HCT116 (cell line): ENCODE results near the gene SC5D. TPM values are rescaled to one million over a fixed set of nuclear protein-coding genes. Genes with fewer than 3 reads are reported as not detected.
A peak's percentile ranks its signal among the peaks of the same experiment; 100 is the strongest.

ENCODE experiments used
- ATAC-seq: fragments of 200-7000 bp; cut with Tn5 transposase; 2 replicates; pipeline ENCODE4 v1.9.1; 2020; ENCODE audit warnings: mild to moderate bottlenecking, moderate library complexity
- BruUV-seq: library from RNA; stranded (reverse); fragments of 400-500 nt; replicated peaks from 2 replicates; lab custom pipeline; 2021; lab: Mats Ljungman, UMichigan
- CTCF ChIA-PET: fragments of 300-600 bp; sonication (Branson Sonifier 250); formaldehyde crosslinking; loops from one replicate; lab custom pipeline; 2021; ENCODE audit warnings: antibody characterized with exemption; lab: Charles Lee
- POLR2A ChIA-PET: fragments of 300-600, 350-600 bp; sonication (Branson Sonifier 250); formaldehyde crosslinking; loops from one replicate; lab custom pipeline; 2021; ENCODE audit warnings: antibody characterized with exemption; lab: Charles Lee
- RAD21 ChIA-PET, 2 experiments: fragments of 300-600 bp; sonication (Branson Sonifier 250); formaldehyde crosslinking; loops; one replicate each; lab custom pipeline; 2023; ENCODE audit warnings: low total read pairs in 2 of 2; ENCODE audit not compliant: uncharacterized antibody in 2 of 2, unreplicated experiment in 2 of 2, low non-redundant PET in 1 of 2; lab: Charles Lee
- DNase-seq: peaks from one replicate; pipeline ENCODE4 v3.0.0-alpha.2; 2010; ENCODE audit warnings: low read depth, low spot score
- H2AFZ ChIP-seq: fragments of 200-600 bp; shearing (Covaris generic), sonication (generic); 2 replicates; pipeline ENCODE4 v1.6.1; 2017; ENCODE audit warnings: low read depth, mixed run types, mixed read lengths, antibody characterized with exemption, low read length; ENCODE audit not compliant: poor library complexity, severe bottlenecking
- H3K27ac ChIP-seq: 2 replicates; pipeline ENCODE4 v1.5.1; 2012; ENCODE audit warnings: low read depth, low read length
- H3K27me3 ChIP-seq: fragments of 200-600 bp; sonication (generic); 2 replicates; pipeline ENCODE4 v1.6.1; 2016; ENCODE audit warnings: mixed run types, low read length, mixed read lengths; ENCODE audit not compliant: insufficient read depth
- H3K36me3 ChIP-seq, 2 experiments: fragments of 200-500 bp in 1 of 2; fragments of 200-600 bp in 1 of 2; sonication (Bioruptor generic) in 1 of 2; sonication (generic) in 1 of 2; 2 replicates each; pipeline versions ENCODE4 v1.5.1 to v1.6.1; 2014 to 2016; ENCODE audit warnings: low read length in 2 of 2, inconsistent platforms in 1 of 2, mixed read lengths in 1 of 2, mixed run types in 1 of 2; ENCODE audit not compliant: insufficient read depth in 2 of 2, control insufficient read depth in 1 of 2
- H3K4me1 ChIP-seq, 2 experiments: fragments of 200-600 bp in 1 of 2; sonication (generic) in 1 of 2; 2 replicates each; pipeline versions ENCODE4 v1.5.1 to v1.6.1; 2012 to 2017; ENCODE audit warnings: low read length in 2 of 2, inconsistent platforms in 1 of 2, mild to moderate bottlenecking in 1 of 2, mixed read lengths in 1 of 2, mixed run types in 1 of 2, moderate library complexity in 1 of 2; ENCODE audit not compliant: insufficient read depth in 2 of 2, control insufficient read depth in 1 of 2
- H3K4me2 ChIP-seq: fragments of 200-600 bp; sonication (generic); 2 replicates; pipeline ENCODE4 v1.6.1; 2017; ENCODE audit warnings: mixed run types, low read length, mixed read lengths
- H3K4me3 ChIP-seq, 2 experiments: fragments of 200-600 bp in 1 of 2; sonication (generic) in 1 of 2; replicated peaks in 1 of 2; 2 replicates each; pipeline ENCODE4 v1.5.1; 2011 to 2016; ENCODE audit warnings: low read length in 2 of 2, control low read depth in 1 of 2, low read depth in 1 of 2, mild to moderate bottlenecking in 1 of 2, mixed read lengths in 1 of 2, mixed run types in 1 of 2
- H3K79me2 ChIP-seq: fragments of 200-600 bp; sonication (generic); 2 replicates; pipeline ENCODE4 v1.6.1; 2017; ENCODE audit warnings: mild to moderate bottlenecking, mixed run types, low read length, moderate library complexity, mixed read lengths; ENCODE audit not compliant: insufficient read depth
- H3K9ac ChIP-seq: fragments of 200-600 bp; sonication (generic); 2 replicates; pipeline ENCODE4 v1.6.1; 2016; ENCODE audit warnings: low read length, mixed read lengths
- H3K9me2 ChIP-seq: fragments of 200-600 bp; sonication (generic), shearing (Covaris generic); 2 replicates; pipeline ENCODE4 v1.6.1; 2017; ENCODE audit warnings: mixed run types, mild to moderate bottlenecking, moderate library complexity; ENCODE audit not compliant: insufficient read depth
- H3K9me3 ChIP-seq, 2 experiments: fragments of 200-500 bp in 1 of 2; fragments of 200-600 bp in 1 of 2; sonication (Bioruptor generic) in 1 of 2; sonication (generic) in 1 of 2; 2 replicates each; pipeline ENCODE4 v1.6.1; 2014 to 2017; ENCODE audit warnings: low read length in 2 of 2, mixed read lengths in 2 of 2, inconsistent platforms in 1 of 2, low read depth in 1 of 2, mild to moderate bottlenecking in 1 of 2, mixed run types in 1 of 2, moderate library complexity in 1 of 2; ENCODE audit not compliant: control insufficient read depth in 1 of 2, insufficient read depth in 1 of 2
- H4K20me1 ChIP-seq: fragments of 200-600 bp; sonication (generic), shearing (Covaris generic); 2 replicates; pipeline ENCODE4 v1.6.1; 2017; ENCODE audit warnings: mixed run types, mild to moderate bottlenecking, moderate library complexity; ENCODE audit not compliant: insufficient read depth
- CBX3 ChIP-seq: IDR thresholded peaks from 2 replicates; pipeline ENCODE4 v1.6.1; 2012; ENCODE audit warnings: low read depth
- CTCF ChIP-seq, 3 experiments: fragments of 200-600 bp in 1 of 3; sonication (generic) in 1 of 3; IDR thresholded peaks in 2 of 3; conservative IDR thresholded peaks in 1 of 3; 2 replicates each; pipeline ENCODE4 v1.5.1; 2012 to 2017; ENCODE audit warnings: low read depth in 2 of 3, low read length in 2 of 3, antibody characterized with exemption in 1 of 3, borderline replicate concordance in 1 of 3, control low read depth in 1 of 3, mild to moderate bottlenecking in 1 of 3, mixed read lengths in 1 of 3, mixed run types in 1 of 3, moderate library complexity in 1 of 3; ENCODE audit not compliant: insufficient read depth in 1 of 3
- ELF1 ChIP-seq: IDR thresholded peaks from 2 replicates; pipeline ENCODE4 v1.6.1; 2012; ENCODE audit warnings: low read depth, borderline replicate concordance
- EZH2 ChIP-seq: fragments of 200-600 bp; sonication (generic); IDR thresholded peaks from 2 replicates; pipeline ENCODE4 v1.6.1; 2017; ENCODE audit warnings: antibody characterized with exemption, mixed run types
- FOSL1 ChIP-seq: IDR thresholded peaks from 2 replicates; pipeline ENCODE4 v1.6.1; 2012; ENCODE audit warnings: low read depth
- JUND ChIP-seq: IDR thresholded peaks from 2 replicates; pipeline ENCODE4 v1.6.1; 2012
- POLR2A ChIP-seq: IDR thresholded peaks from 2 replicates; pipeline ENCODE4 v1.7.0; 2011; ENCODE audit warnings: borderline replicate concordance; ENCODE audit not compliant: insufficient read depth, insufficient read length; ENCODE audit errors: extremely low read depth
- POLR2AphosphoS5 ChIP-seq: IDR thresholded peaks from 2 replicates; pipeline ENCODE4 v1.6.1; 2011; ENCODE audit warnings: mild to moderate bottlenecking, low read depth, low read length, moderate library complexity
- RAD21 ChIP-seq: IDR thresholded peaks from 2 replicates; pipeline ENCODE4 v1.6.1; 2012; ENCODE audit warnings: low read depth, mild to moderate bottlenecking
- SIN3A ChIP-seq: IDR thresholded peaks from 2 replicates; pipeline ENCODE4 v1.6.1; 2012; ENCODE audit warnings: low read depth
- SP1 ChIP-seq: IDR thresholded peaks from 2 replicates; pipeline ENCODE4 v1.6.1; 2012; ENCODE audit warnings: low read depth
- TCF7L2 ChIP-seq: IDR thresholded peaks from 2 replicates; pipeline ENCODE4 v1.7.0; 2011; ENCODE audit warnings: borderline replicate concordance, inconsistent platforms; ENCODE audit not compliant: insufficient read depth, insufficient read length; ENCODE audit errors: extremely low read depth
- ZBTB33 ChIP-seq: IDR thresholded peaks from 2 replicates; pipeline ENCODE4 v1.6.1; 2011; ENCODE audit warnings: mild to moderate bottlenecking, low read length, moderate library complexity; ENCODE audit not compliant: insufficient replicate concordance; ENCODE audit errors: extremely low read depth
- ZFX ChIP-seq: fragments of 450-650 bp; IDR thresholded peaks from 2 replicates; pipeline ENCODE4 v1.6.1; 2017
- ZNF274 ChIP-seq: fragments of 200-500 bp; sonication (Bioruptor generic); IDR thresholded peaks from 2 replicates; pipeline ENCODE4 v1.6.1; 2014; ENCODE audit warnings: mild to moderate bottlenecking, low read depth, low read length, inconsistent platforms
- intact Hi-C: fragments of 100-400 bp; cut with micrococcal nuclease; formaldehyde crosslinking; loops from 2 replicates; pipeline ENCODE4 v1.10.0; 2022
- total RNA-seq: library from RNA; stranded (reverse); gene quantifications from one replicate; pipeline ENCODE4 v1.2.1, GENCODE V29; 2021; ENCODE audit not compliant: unreplicated experiment

Gene SC5D
- total RNA-seq, 1 experiment from 2014 or later: 24.1 TPM

- DNase-seq: no peak
- BruUV-seq: TSS peak; percentile 86
These were observed 576 bp upstream of the SC5D start for GRCh38 chr11:121291896-121292494.

More at GRCh38 chr11:121291896-121292494, 576 bp upstream of the SC5D start:
- Histone ChIP-seq H3K27me3 (no peaks in the 10 kb centered on the region), H3K27ac (0 out of 2 replicates have a peak overlapping the region, but pooled peaks have one; percentile 4), H3K9me3 (no peaks in the 10 kb centered on the region), H4K20me1 (no peaks in the 10 kb centered on the region), H3K4me2 (peak overlapping the region; percentile 95), H3K9me2 (no peaks in the 10 kb centered on the region), H3K9ac (peak overlapping the region; percentile 77), H3K36me3 (no peaks in the 10 kb centered on the region), H2AFZ (peak overlapping the region; percentile 99), H3K79me2 (peaks cover 38% of the 10 kb centered on the region), H3K4me3 (peak overlapping the region; percentile 81 to 90), H3K4me1 (peaks cover 5 to 14% of the 10 kb centered on the region in 2 experiments; a peak in 3 of 4 replicates)
- CTCF ChIA-PET: no interaction called here
- POLR2A ChIA-PET: interaction anchor here (0.6 to 1.0 kb wide), 5 partner anchors 10 to 332 kb away, joined by 3 to 4 read pairs (median 4); no protein-coding TSS in a partner anchor
- RAD21 ChIA-PET: no interaction called here
- intact Hi-C loops: no loop called here
- TF ChIP-seq ELF1: no peak
- no peak for TF ChIP-seq ZFX
- TF ChIP-seq CTCF (IDR thresholded peaks at IDR 0.05 in 2 of 3, conservative IDR thresholded peaks at IDR 0.05 in 1 of 3; ENCODE audit: borderline replicate concordance in 1 of 3, insufficient read depth in 1 of 3, low read depth in 2 of 3, low read length in 2 of 3): no peak
- no peak for TF ChIP-seq TCF7L2
- TF ChIP-seq SP1: no peak
- no peak for TF ChIP-seq ZBTB33
- TF ChIP-seq POLR2A: no peak
- no peak for TF ChIP-seq RAD21
- TF ChIP-seq CBX3: no peak
- TF ChIP-seq ZNF274: no peak
- TF ChIP-seq EZH2: no peak
- TF ChIP-seq FOSL1: no peak
- TF ChIP-seq SIN3A: no peak
- TF ChIP-seq POLR2AphosphoS5: no peak
- no peak for TF ChIP-seq JUND
- peak; percentile 40 for ATAC-seq
